Testis (tissue), 3 donors: ENCODE results near the gene ANO4. TPM values are rescaled to one million over a fixed set of nuclear protein-coding genes. Genes with fewer than 3 reads are reported as not detected.
A peak's percentile ranks its signal among the peaks of the same experiment; 100 is the strongest.

Experiments used
- DNase-seq: peaks from one replicate; pipeline ENCODE4 v3.0.0-alpha.2; 2019
- H3K27ac ChIP-seq, 2 donors: fragments of 200-600 bp; sonication (generic); one replicate each; pipeline ENCODE4 v1.5.1; 2019
- H3K27me3 ChIP-seq: fragments of 200-600 bp; sonication (generic); one replicate; pipeline ENCODE4 v1.5.1; 2019
- H3K36me3 ChIP-seq: fragments of 200-600 bp; sonication (generic); one replicate; pipeline ENCODE4 v1.5.1; 2017; ENCODE audit warnings: low read depth; ENCODE audit errors: missing control alignments
- H3K4me1 ChIP-seq: fragments of 200-600 bp; sonication (generic); one replicate; pipeline ENCODE4 v1.5.1; 2019
- H3K4me3 ChIP-seq, 2 donors: fragments of 200-600 bp; sonication (generic); one replicate each; pipeline ENCODE4 v1.5.1; 2017 to 2019
- H3K9me3 ChIP-seq: fragments of 200-600 bp; sonication (generic); one replicate; pipeline ENCODE4 v1.5.1; 2017
- CTCF ChIP-seq, 3 experiments: fragments of 450-650 bp in 2 of 3; fragments of 200-600 bp in 1 of 3; sonication (generic) in 1 of 3; IDR thresholded peaks; one replicate each; pipeline ENCODE4 v1.5.1; 2016 to 2019; ENCODE audit warnings: antibody characterized with exemption in 3 of 3, mild to moderate bottlenecking in 2 of 3, moderate library complexity in 1 of 3
- POLR2A ChIP-seq: fragments of 450-650 bp; IDR thresholded peaks from one replicate; pipeline ENCODE4 v1.6.1; 2017; ENCODE audit warnings: antibody characterized with exemption, mild to moderate bottlenecking, moderate library complexity
- WGBS, 2 donors: methylation state at CpG; one replicate each; pipeline ENCODE4 v1.1.5; 2018; 5-methylcytosine and 5-hydroxymethylcytosine counted together
- intact Hi-C: fragments of 100-400 bp; cut with DNase I; formaldehyde crosslinking; loops from one replicate; pipeline ENCODE4 v1.15.1; 2023; ENCODE audit warnings: low total_unique reads
- polyA plus RNA-seq: library from polyadenylated mRNA; stranded (reverse); fragments of 350-450 nt; fragmentation: Illumina TruSeq; extraction: RNeasy Lipid Tissue Mini Kit (QIAGEN cat#74804); gene quantifications from one replicate; pipeline ENCODE4 v1.2.3, GENCODE V29; 2014; ENCODE audit warnings: low read depth, low replicate concordance; ENCODE audit not compliant: insufficient read depth
- total RNA-seq, 2 donors: library from RNA; depleted of rRNA; stranded (reverse); fragments of >200 nt; gene quantifications; one replicate each; pipeline ENCODE4 v1.2.3, GENCODE V29; 2016

The ANO4 gene
- total and polyA plus RNA-seq, 3 donors from 2014 or later: 2.4 to 13.0 (median 9.5) TPM

GRCh38 chr12:100877776-100878175 is 83.2 kb downstream of the ANO4 start:
- WGBS, 2 donors: 59 to 62% methylated on average over 2 of the region's 2 CpGs
- Histone ChIP-seq H3K27me3 (no peaks in the 10 kb centered on the region), H3K4me1 (no peaks in the 10 kb centered on the region), H3K9me3 (no peaks in the 10 kb centered on the region), H3K36me3 (no peaks in the 10 kb centered on the region), H3K4me3 (no peak overlapping the region), H3K27ac (no peak overlapping the region)
- no peak for DNase-seq
- intact Hi-C loops: no loop called here
- TF ChIP-seq POLR2A (no peak), CTCF (IDR thresholded peaks at IDR 0.05) (peak in 1 of 3 experiments; percentile 45)

GRCh38 chr12:100895192-100895591 is 100.6 kb downstream of the ANO4 start:
- no peaks in the 10 kb centered on the region for H3K4me1 ChIP-seq
- H3K27me3 ChIP-seq: no peaks in the 10 kb centered on the region
- no peaks in the 10 kb centered on the region for H3K36me3 ChIP-seq
- H3K4me3 ChIP-seq: no peak overlapping the region
- TF ChIP-seq CTCF (IDR thresholded peaks at IDR 0.05): no peak
- TF ChIP-seq POLR2A: no peak
- DNase-seq: no peak
- intact Hi-C loops: no loop called here
- no peaks in the 10 kb centered on the region for H3K9me3 ChIP-seq
- 70 to 71% methylated on average over 2 of the region's 2 CpGs for WGBS, 2 donors
- H3K27ac ChIP-seq: no peak overlapping the region

- Histone ChIP-seq H3K4me1 (no peaks in the 10 kb centered on the region), H3K36me3 (no peaks in the 10 kb centered on the region), H3K27ac (no peak overlapping the region), H3K4me3 (no peak overlapping the region), H3K9me3 (no peaks in the 10 kb centered on the region), H3K27me3 (no peaks in the 10 kb centered on the region)
- 91 to 92% methylated on average over 5 of the region's 5 CpGs for WGBS, 2 donors
- intact Hi-C loops: no loop called here
- no peak for DNase-seq
- TF ChIP-seq CTCF (IDR thresholded peaks at IDR 0.05) (no peak), POLR2A (no peak)
These were observed 101.6 kb downstream of the ANO4 start for GRCh38 chr12:100896192-100896591.

- no peaks in the 10 kb centered on the region for H3K27me3 ChIP-seq
- TF ChIP-seq CTCF (IDR thresholded peaks at IDR 0.05) (no peak), POLR2A (no peak)
- H3K36me3 ChIP-seq: no peaks in the 10 kb centered on the region
- intact Hi-C loops: no loop called here
- H3K27ac ChIP-seq: no peak overlapping the region
- H3K9me3 ChIP-seq: no peaks in the 10 kb centered on the region
- no peaks in the 10 kb centered on the region for H3K4me1 ChIP-seq
- 71 to 74% methylated on average over 5 of the region's 5 CpGs for WGBS, 2 donors
- no peak overlapping the region for H3K4me3 ChIP-seq
- no peak for DNase-seq
These were observed 102.7 kb downstream of the ANO4 start for GRCh38 chr12:100897240-100897639.

- no peak for DNase-seq
- H3K27me3 ChIP-seq: no peaks in the 10 kb centered on the region
- no peaks in the 10 kb centered on the region for H3K4me1 ChIP-seq
- WGBS, 2 donors: 81 to 84% methylated on average over 3 of the region's 3 CpGs
- intact Hi-C loops: no loop called here
- H3K9me3 ChIP-seq: no peaks in the 10 kb centered on the region
- no peak overlapping the region for H3K27ac ChIP-seq
- TF ChIP-seq POLR2A (no peak), CTCF (IDR thresholded peaks at IDR 0.05) (no peak)
- no peaks in the 10 kb centered on the region for H3K36me3 ChIP-seq
- H3K4me3 ChIP-seq: no peak overlapping the region
These were observed 104.7 kb downstream of the ANO4 start for GRCh38 chr12:100899301-100899700.
